CD14-positive monocyte (primary cell): ENCODE results near the gene CPSF3. TPM values are rescaled to one million over a fixed set of nuclear protein-coding genes. Genes with fewer than 3 reads are reported as not detected.

Experiments
- DNase-seq, 3 donors: peaks; one replicate each; pipeline ENCODE4 v3.0.0-alpha.2; 2011 to 2022
- H2AFZ ChIP-seq: 2 replicates; pipeline ENCODE4 v1.6.0; 2012; ENCODE audit warnings: mild to moderate bottlenecking, low read depth, low read length, inconsistent platforms; ENCODE audit not compliant: insufficient read depth, poor library complexity, severe bottlenecking
- H3K27ac ChIP-seq, 2 donors: 1 replicate in 1 of 2; 2 replicates in 1 of 2; pipeline ENCODE4 v1.5.1; 2012 to 2013; ENCODE audit warnings: low read length in 2 of 2, control low read depth in 1 of 2, inconsistent platforms in 1 of 2, low read depth in 1 of 2, mild to moderate bottlenecking in 1 of 2
- H3K27me3 ChIP-seq, 2 donors: one replicate each; pipeline versions ENCODE4 v1.6.0 to v1.6.1; 2011 to 2013; ENCODE audit warnings: low read length in 2 of 2; ENCODE audit not compliant: control insufficient read depth in 2 of 2, insufficient read depth in 2 of 2
- H3K36me3 ChIP-seq, 2 donors: replicated peaks in 1 of 2; 1 replicate in 1 of 2; 2 replicates in 1 of 2; pipeline versions ENCODE4 v1.5.1 to v1.6.1; 2012 to 2013; ENCODE audit warnings: low read length in 2 of 2, control low read depth in 1 of 2, inconsistent platforms in 1 of 2, mild to moderate bottlenecking in 1 of 2; ENCODE audit not compliant: insufficient read depth in 2 of 2, control insufficient read depth in 1 of 2
- H3K4me1 ChIP-seq, 2 donors: 1 replicate in 1 of 2; 2 replicates in 1 of 2; pipeline versions ENCODE4 v1.5.1 to v1.6.1; 2012 to 2013; ENCODE audit warnings: low read length in 2 of 2, control low read depth in 1 of 2, inconsistent platforms in 1 of 2, mild to moderate bottlenecking in 1 of 2, moderate library complexity in 1 of 2; ENCODE audit not compliant: insufficient read depth in 2 of 2, control insufficient read depth in 1 of 2
- H3K4me2 ChIP-seq: replicated peaks from 2 replicates; pipeline ENCODE3; 2012; ENCODE audit warnings: low read length, moderate library complexity, mild to moderate bottlenecking; ENCODE audit not compliant: poor library complexity, severe bottlenecking; ENCODE audit errors: extremely low read depth
- H3K4me3 ChIP-seq, 3 experiments: fragments of 200-600 bp in 1 of 3; sonication (generic) in 1 of 3; replicated peaks in 1 of 3; 1 replicate in 2 of 3; 2 replicates in 1 of 3; pipeline ENCODE4 v1.5.1; 2011 to 2013; ENCODE audit warnings: low read length in 3 of 3, mild to moderate bottlenecking in 3 of 3, control low read depth in 2 of 3, low read depth in 2 of 3, inconsistent platforms in 1 of 3, moderate library complexity in 1 of 3
- H3K79me2 ChIP-seq: 2 replicates; pipeline ENCODE4 v1.6.0; 2012; ENCODE audit warnings: mild to moderate bottlenecking, control low read depth, inconsistent platforms, low read length, moderate library complexity; ENCODE audit not compliant: insufficient read depth
- H3K9ac ChIP-seq: 2 replicates; pipeline ENCODE4 v1.6.0; 2017; ENCODE audit warnings: low read length, mild to moderate bottlenecking; ENCODE audit not compliant: insufficient read depth, poor library complexity, severe bottlenecking
- H3K9me3 ChIP-seq, 2 donors: replicated peaks in 1 of 2; 1 replicate in 1 of 2; 2 replicates in 1 of 2; pipeline versions ENCODE4 v1.5.1 to v1.6.1; 2012 to 2013; ENCODE audit warnings: low read length in 2 of 2, control low read depth in 1 of 2; ENCODE audit not compliant: control insufficient read depth in 1 of 2, insufficient read depth in 1 of 2
- H4K20me1 ChIP-seq: 2 replicates; pipeline ENCODE4 v1.6.0; 2012; ENCODE audit warnings: mild to moderate bottlenecking, low read length, control low read depth, moderate library complexity; ENCODE audit not compliant: insufficient read depth
- H3K27ac Mint-ChIP-seq, 7 donors: one replicate each; pipeline ENCODE4 v1.8.0; 2020; ENCODE audit warnings: mild to moderate bottlenecking in 7 of 7, mixed read lengths in 7 of 7, moderate library complexity in 6 of 7, inconsistent platforms in 2 of 7
- H3K27me3 Mint-ChIP-seq, 3 donors: one replicate each; pipeline ENCODE4 v1.8.0; 2021 to 2022; ENCODE audit warnings: low read depth in 3 of 3, mild to moderate bottlenecking in 3 of 3, mixed read lengths in 3 of 3, moderate library complexity in 3 of 3, inconsistent platforms in 1 of 3
- H3K36me3 Mint-ChIP-seq, 2 donors: one replicate each; pipeline ENCODE4 v1.8.0; 2020; ENCODE audit warnings: mixed read lengths in 2 of 2, inconsistent platforms in 1 of 2, mild to moderate bottlenecking in 1 of 2
- H3K4me1 Mint-ChIP-seq: one replicate; pipeline ENCODE4 v1.8.0; 2020; ENCODE audit warnings: mild to moderate bottlenecking, mixed read lengths
- H3K4me3 Mint-ChIP-seq, 2 donors: one replicate each; pipeline ENCODE4 v1.8.0; 2020; ENCODE audit warnings: mild to moderate bottlenecking in 2 of 2, mixed read lengths in 2 of 2, moderate library complexity in 1 of 2
- H3K9me3 Mint-ChIP-seq, 7 donors: one replicate each; pipeline ENCODE4 v1.8.0; 2020 to 2022; ENCODE audit warnings: mixed read lengths in 7 of 7, mild to moderate bottlenecking in 6 of 7, moderate library complexity in 6 of 7, inconsistent platforms in 2 of 7
- WGBS: methylation state at CpG from one replicate; pipeline ENCODE4 v1.1.5; 2013; ENCODE audit warnings: missing lambda C conversion rate; ENCODE audit not compliant: insufficient coverage; 5-methylcytosine and 5-hydroxymethylcytosine counted together
- intact Hi-C, 2 donors: fragments of 100-400 bp; cut with micrococcal nuclease; formaldehyde crosslinking; loops; one replicate each; pipeline versions ENCODE4 v1.15.0 to v1.15.1; 2023
- polyA plus RNA-seq, 3 donors: library from polyadenylated mRNA; depleted of rRNA in 1 of 3; unstranded in 2 of 3; stranded (reverse) in 1 of 3; fragments of 300-500 nt in 2 of 3; fragments of >200 nt in 1 of 3; fragmentation: Illumina TruSeq in 2 of 3; gene quantifications; 1 replicate in 2 of 3; 2 replicates in 1 of 3; pipeline ENCODE4 v1.2.3, GENCODE V29; 2012 to 2021
- TF ChIP-seq, protein P1 (sequence below): fragments of 200-600 bp; IDR thresholded peaks from one replicate; pipeline ENCODE4 v1.8.0; 2022; ENCODE audit warnings: antibody characterized with exemption, mild to moderate bottlenecking

The CPSF3 gene
- polyA plus RNA-seq, 3 donors: 17.2 to 34.0 (median 26.6) TPM

DNA sequence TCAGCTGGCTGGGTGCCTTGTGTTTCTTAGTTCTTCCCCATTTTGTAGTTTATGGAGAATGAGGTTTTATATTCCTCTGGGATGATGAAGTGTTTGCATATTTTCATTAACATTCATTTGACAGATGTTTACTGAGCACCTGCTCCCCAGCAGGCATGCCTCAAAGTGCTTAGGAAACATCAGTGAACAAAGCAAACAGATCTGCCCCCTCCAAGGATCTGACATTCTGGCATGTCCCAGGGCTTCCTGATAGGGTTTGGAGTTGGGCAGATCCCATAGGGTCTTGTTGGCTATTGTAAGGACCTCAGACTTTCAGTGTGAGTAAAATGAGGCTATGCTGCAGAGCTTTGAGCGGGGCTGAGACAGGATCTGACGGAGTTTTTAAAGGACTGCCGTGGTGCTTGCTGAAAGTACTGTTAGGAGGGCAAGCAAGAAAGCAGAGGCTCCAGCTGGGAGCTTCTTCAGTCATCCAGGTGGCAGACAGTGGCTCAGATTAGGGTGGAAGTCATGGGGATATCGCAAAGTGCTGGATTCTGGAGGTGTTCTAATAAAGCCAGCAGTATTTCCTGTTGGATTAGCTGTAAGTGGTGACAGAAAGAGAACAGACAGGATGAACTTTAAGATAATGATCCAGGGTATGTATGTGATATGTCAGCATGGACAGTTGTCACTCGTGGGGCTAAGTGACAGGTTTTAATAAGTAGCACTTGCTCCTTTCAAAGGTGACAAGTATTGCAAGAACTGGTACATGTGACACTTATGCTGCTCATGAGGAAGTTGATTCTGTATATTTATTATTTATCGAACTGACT lies 39.6 kb downstream of the CPSF3 start:
- Histone ChIP-seq H3K79me2 (no peaks in the 10 kb centered on the region), H3K9ac (no peak overlapping the region), H3K9me3 (no peaks in the 10 kb centered on the region), H3K4me2 (no peak overlapping the region), H3K27ac (peak overlapping the region in 1 of 2 donors; percentile 51), H2AFZ (no peak overlapping the region), H3K4me3 (no peak overlapping the region), H3K36me3 (peaks cover 33 to 81% of the 10 kb centered on the region in 2 donors), H3K27me3 (no peaks in the 10 kb centered on the region), H4K20me1 (no peaks in the 10 kb centered on the region), H3K4me1 (peaks cover 0 to 4% of the 10 kb centered on the region in 2 donors)
- Mint-ChIP-seq H3K27me3 (no peaks in the 10 kb centered on the region), H3K4me3 (no peak overlapping the region), H3K9me3 (no peaks in the 10 kb centered on the region), H3K36me3 (peaks cover 62 to 76% of the 10 kb centered on the region in 2 donors), H3K4me1 (peaks cover 10% of the 10 kb centered on the region), H3K27ac (peak overlapping the region in 4 of 7 donors; percentile 7 to 55 (median 40))
- WGBS: 87% methylated on average over 5 of the region's 6 CpGs
- intact Hi-C loops: no loop called here
- TF ChIP-seq, protein P1, sequence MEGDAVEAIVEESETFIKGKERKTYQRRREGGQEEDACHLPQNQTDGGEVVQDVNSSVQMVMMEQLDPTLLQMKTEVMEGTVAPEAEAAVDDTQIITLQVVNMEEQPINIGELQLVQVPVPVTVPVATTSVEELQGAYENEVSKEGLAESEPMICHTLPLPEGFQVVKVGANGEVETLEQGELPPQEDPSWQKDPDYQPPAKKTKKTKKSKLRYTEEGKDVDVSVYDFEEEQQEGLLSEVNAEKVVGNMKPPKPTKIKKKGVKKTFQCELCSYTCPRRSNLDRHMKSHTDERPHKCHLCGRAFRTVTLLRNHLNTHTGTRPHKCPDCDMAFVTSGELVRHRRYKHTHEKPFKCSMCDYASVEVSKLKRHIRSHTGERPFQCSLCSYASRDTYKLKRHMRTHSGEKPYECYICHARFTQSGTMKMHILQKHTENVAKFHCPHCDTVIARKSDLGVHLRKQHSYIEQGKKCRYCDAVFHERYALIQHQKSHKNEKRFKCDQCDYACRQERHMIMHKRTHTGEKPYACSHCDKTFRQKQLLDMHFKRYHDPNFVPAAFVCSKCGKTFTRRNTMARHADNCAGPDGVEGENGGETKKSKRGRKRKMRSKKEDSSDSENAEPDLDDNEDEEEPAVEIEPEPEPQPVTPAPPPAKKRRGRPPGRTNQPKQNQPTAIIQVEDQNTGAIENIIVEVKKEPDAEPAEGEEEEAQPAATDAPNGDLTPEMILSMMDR: no peak
- DNase-seq: no peak

DNA sequence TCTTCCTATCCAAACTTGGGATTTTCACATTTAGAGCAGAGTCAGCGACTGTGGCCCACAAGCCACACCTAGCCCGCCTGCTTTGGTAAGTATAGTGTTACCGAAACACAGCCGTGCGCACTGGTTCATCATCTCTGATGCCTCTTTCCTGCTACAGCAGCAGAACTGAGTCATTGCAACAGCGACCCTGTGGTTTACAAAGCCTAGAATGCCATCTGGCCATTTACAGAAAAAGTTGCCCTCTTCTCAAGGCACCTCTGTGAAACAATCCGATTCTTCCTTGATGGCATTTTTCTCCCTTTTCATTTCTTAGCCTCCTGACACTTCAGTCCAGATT lies 40.2 kb downstream of the CPSF3 start:
- intact Hi-C loops: no loop called here
- Histone ChIP-seq H3K9ac (no peak overlapping the region), H2AFZ (no peak overlapping the region), H3K9me3 (no peaks in the 10 kb centered on the region), H3K4me2 (no peak overlapping the region), H3K79me2 (no peaks in the 10 kb centered on the region), H3K4me3 (no peak overlapping the region), H3K27ac (peak overlapping the region in 1 of 2 donors; percentile 51), H3K4me1 (peaks cover 0 to 4% of the 10 kb centered on the region in 2 donors), H3K36me3 (peaks cover 29 to 82% of the 10 kb centered on the region in 2 donors), H3K27me3 (no peaks in the 10 kb centered on the region), H4K20me1 (no peaks in the 10 kb centered on the region)
- H3K9me3 Mint-ChIP-seq: no peaks in the 10 kb centered on the region
- peak overlapping the region in 2 of 7 donors; percentile 19 to 69 for H3K27ac Mint-ChIP-seq
- no peaks in the 10 kb centered on the region for H3K27me3 Mint-ChIP-seq
- DNase-seq: no peak
- H3K4me1 Mint-ChIP-seq: peaks cover 10% of the 10 kb centered on the region
- 3% methylated on average over 5 of the region's 7 CpGs for WGBS
- TF ChIP-seq, protein P1: no peak
- H3K4me3 Mint-ChIP-seq: no peak overlapping the region
- H3K36me3 Mint-ChIP-seq: peaks cover 61 to 78% of the 10 kb centered on the region in 2 donors
